Measurements from ENCODE around the gene FLVCR2.
"Not testable (repeated sequence)": the region's sequence is repeated elsewhere in the genome, so short reads cannot be mapped to it uniquely, and the experiment has no call there.

FLVCR2 gene

DNA sequence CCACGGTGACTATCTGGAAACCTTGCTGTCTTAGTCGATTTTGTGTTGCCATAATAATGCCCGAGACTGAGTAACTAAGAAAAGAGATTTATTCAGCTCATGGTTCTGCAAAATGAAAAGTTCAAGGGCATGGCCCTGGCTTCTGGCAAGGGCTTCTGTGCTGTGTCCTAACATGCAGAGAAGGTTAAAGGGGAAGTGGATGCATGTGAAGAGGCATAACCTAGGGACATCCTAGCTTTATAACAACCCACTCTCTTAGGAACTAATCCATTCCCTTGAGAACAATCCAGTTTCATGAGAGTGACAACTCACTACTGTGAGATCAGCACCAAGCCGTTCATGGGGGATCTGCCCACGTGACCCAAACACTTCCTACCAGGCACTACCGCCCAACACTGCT, 11.5 kb downstream of the FLVCR2 start:
- TF ChIP-seq, protein P1, sequence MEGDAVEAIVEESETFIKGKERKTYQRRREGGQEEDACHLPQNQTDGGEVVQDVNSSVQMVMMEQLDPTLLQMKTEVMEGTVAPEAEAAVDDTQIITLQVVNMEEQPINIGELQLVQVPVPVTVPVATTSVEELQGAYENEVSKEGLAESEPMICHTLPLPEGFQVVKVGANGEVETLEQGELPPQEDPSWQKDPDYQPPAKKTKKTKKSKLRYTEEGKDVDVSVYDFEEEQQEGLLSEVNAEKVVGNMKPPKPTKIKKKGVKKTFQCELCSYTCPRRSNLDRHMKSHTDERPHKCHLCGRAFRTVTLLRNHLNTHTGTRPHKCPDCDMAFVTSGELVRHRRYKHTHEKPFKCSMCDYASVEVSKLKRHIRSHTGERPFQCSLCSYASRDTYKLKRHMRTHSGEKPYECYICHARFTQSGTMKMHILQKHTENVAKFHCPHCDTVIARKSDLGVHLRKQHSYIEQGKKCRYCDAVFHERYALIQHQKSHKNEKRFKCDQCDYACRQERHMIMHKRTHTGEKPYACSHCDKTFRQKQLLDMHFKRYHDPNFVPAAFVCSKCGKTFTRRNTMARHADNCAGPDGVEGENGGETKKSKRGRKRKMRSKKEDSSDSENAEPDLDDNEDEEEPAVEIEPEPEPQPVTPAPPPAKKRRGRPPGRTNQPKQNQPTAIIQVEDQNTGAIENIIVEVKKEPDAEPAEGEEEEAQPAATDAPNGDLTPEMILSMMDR (conservative IDR thresholded peaks at IDR 0.05; ENCODE audit: low read depth, low read length), result no peak
- H3K4me3 ChIP-seq (ENCODE audit: low read depth, low read length), result no peak overlapping the region
- DNase-seq (ENCODE audit: low read depth), result no peak

DNA sequence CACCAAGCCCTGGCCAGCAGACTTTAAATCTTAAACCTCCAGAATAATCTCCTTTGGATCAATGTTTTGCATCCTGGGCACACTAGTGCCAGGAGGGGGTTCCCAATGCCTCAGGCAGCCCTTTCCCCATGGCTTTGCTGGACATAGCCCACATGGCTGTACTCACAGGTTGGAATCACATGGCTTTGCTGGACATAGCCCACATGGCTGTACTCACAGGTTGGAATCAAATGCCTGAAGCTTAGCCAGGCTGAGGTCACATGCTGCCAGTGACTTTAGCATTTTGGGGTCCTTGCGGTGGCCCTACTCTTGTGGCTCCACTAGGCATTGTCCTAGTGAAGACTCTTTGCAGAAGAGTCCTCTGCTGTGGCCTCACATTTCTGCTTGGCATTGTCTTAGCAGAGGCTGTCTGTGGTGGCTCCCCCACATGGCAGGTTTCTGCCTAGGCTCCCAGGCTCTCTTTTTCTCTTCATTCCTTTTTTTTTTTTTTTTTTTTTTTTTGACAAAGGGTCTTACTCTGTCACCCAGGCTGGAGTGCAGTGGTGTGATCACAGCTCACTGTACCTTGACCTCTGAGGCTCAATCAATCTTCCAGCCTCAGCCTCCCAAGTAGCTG, 13.0 kb downstream of the FLVCR2 start:
- DNase-seq (ENCODE audit: low read depth), result no peak
- H3K4me3 ChIP-seq (ENCODE audit: low read depth, low read length), result no peak overlapping the region
- TF ChIP-seq, protein P1 (conservative IDR thresholded peaks at IDR 0.05; ENCODE audit: low read depth, low read length), result peak; percentile 32

DNA sequence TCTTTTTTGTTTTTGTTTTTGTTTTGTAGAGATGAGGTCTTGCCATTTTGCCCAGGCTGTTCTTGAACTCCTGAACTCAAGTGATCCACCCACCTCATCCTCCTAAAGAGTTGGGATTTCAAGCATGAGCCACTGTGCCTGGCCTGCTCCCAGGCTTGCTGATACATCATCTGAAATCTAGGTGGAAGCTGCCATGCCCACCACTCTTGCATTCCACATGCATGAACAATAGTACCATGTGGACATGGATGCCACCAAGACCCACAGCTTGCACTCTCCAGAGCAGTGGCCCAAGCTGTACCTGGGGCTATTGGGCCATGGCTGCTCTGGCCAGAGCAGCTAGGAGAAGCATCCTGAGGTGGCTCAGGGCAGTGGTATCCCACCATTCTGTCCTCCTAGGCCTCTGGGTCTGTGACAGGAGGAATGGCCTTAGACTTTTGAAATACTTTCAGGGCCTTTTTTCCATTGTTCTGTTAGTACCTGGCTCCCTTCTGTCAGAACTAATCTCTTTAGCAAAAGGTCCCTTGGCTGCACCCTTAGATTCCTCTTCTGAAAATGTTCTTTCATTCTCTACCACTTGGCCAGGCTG, 13.7 kb downstream of the FLVCR2 start:
- H3K4me3 ChIP-seq (ENCODE audit: low read depth, low read length), result no peak overlapping the region
- no peak for DNase-seq (ENCODE audit: low read depth)
- TF ChIP-seq, protein P1 (conservative IDR thresholded peaks at IDR 0.05; ENCODE audit: low read depth, low read length), result no peak

DNA sequence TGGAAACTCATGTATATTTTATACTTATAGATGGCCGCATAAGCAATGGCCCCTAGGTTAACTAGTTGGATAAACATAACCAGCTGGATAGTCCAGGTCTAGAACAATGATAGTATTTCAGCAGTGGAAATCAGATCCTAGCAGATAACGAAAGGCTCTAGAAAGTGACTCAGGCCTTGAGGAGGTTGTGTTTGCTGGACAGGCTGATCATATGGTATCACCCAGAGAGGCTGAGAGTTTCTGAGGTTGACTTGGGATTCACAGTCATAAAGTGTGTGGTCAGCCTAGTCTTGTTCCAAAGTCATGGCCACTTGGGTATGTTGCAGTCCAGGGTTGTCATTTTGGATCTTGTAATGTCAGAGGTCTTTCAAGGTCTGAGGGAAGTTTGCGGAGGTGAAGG, 16.8 kb downstream of the FLVCR2 start:
- DNase-seq (ENCODE audit: low read depth), result peak; percentile 51
- H3K4me3 ChIP-seq (ENCODE audit: low read depth, low read length), result no peak overlapping the region
- TF ChIP-seq, protein P1 (conservative IDR thresholded peaks at IDR 0.05; ENCODE audit: low read depth, low read length), result no peak

DNA sequence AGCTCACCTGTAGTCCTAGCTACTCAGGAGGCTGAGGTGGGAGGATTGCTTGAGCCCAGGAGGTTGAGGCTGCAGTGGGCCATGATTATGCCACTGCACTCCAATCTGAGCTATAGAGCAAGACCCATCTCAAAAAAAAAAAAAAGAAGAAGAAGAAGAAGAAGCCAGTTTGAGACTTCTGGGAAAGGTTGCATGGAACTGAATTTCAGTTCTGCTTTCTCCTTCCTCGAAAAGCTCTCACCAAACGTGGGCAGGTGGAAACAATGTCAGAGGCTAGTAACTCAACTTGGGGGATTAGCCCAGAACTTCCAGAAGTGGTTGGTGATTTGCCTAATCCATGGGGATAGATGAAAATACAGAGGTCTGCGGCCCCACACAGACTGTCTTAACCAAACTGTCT, 18.7 kb downstream of the FLVCR2 start:
- TF ChIP-seq, protein P1 (conservative IDR thresholded peaks at IDR 0.05; ENCODE audit: low read depth, low read length), result no peak
- no peak overlapping the region for H3K4me3 ChIP-seq (ENCODE audit: low read depth, low read length)
- DNase-seq (ENCODE audit: low read depth), result no peak

DNA sequence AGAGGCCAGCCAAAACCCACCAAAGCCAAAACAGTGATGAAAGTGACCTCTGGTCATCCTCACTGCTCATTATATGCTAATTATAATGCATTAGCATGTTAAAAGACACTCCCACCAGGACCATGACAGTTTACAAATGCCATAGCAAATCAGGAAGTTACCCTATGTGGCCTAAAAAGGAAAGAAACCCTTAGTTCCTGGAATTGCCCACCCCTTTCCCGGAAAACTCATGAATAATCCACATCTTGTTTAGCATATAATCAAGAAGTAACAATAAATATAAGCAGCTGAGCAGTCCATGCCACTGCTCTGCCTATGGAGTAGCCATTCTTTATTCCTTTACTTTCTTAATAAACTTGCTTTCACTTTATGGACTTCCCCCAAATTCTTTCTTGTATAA, 21.7 kb downstream of the FLVCR2 start:
- DNase-seq (ENCODE audit: low read depth); H3K4me3 ChIP-seq (ENCODE audit: low read depth, low read length): not testable (repeated sequence)

DNA sequence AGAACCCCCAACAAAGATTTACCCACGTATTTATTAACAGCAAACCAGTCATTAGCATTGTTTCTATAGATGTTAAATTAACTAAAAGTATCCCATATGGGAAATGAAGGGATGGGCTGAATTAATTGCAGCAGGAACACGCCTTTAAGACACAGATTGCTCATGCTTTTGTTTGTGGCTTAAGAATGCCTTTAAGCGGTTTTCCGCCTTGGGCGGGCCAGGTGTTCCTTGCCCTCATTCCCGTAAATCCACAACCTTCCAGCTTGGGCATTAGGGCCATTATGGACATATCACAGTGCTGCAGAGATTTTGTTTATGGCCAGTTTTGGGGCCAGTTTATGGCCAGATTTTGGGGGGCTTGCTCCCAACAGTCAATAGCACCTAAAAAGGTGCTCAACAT, 22.6 kb downstream of the FLVCR2 start:
- H3K4me3 ChIP-seq (ENCODE audit: low read depth, low read length); DNase-seq (ENCODE audit: low read depth): not testable (repeated sequence)

DNA sequence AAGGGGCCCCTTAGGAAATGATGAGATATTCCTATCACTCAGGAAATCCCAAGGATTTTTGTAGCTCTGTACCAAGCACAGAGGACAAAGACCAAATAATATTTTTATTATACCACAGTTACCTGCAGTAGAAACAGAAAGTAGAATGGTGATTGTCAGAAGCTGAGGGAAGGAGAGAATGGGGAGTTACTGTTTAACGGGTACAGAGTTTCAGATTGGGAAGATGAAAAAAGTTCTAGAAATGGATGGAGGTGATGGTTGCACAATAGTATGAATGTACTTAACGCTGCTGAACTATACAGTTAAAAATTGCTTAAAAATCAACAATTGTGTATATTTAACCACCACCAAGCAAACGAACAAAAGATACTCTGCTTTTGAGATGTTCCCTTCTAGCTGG, 24.1 kb downstream of the FLVCR2 start:
- no peak overlapping the region for H3K4me3 ChIP-seq (ENCODE audit: low read depth, low read length)
- DNase-seq (ENCODE audit: low read depth), result no peak
- TF ChIP-seq, protein P1 (conservative IDR thresholded peaks at IDR 0.05; ENCODE audit: low read depth, low read length), result no peak
